ENCODE results near the gene ARF6.
A peak's percentile ranks its signal among the peaks of the same experiment; 100 is the strongest.
"Not testable (repeated sequence)": the region's sequence is repeated elsewhere in the genome, so short reads cannot be mapped to it uniquely, and the experiment has no call there.

Gene ARF6

GRCh38 chr14:49892636-49893308 lies at the start of gene ARF6:
Gene ARF6, plus strand, starts transcription at chr14:49893082. Its CDS starts 655 bp downstream, at chr14:49893737.
- peak; percentile 96 for DNase-seq (ENCODE audit: low spot score)

- DNase-seq (ENCODE audit: low spot score), result no peak
Observed at GRCh38 chr14:49849213-49849847, 43.6 kb upstream of the ARF6 start.

GRCh38 chr14:49851813-49852212 lies 41.1 kb upstream of the ARF6 start:
- DNase-seq (ENCODE audit: low spot score), result no peak

DNA sequence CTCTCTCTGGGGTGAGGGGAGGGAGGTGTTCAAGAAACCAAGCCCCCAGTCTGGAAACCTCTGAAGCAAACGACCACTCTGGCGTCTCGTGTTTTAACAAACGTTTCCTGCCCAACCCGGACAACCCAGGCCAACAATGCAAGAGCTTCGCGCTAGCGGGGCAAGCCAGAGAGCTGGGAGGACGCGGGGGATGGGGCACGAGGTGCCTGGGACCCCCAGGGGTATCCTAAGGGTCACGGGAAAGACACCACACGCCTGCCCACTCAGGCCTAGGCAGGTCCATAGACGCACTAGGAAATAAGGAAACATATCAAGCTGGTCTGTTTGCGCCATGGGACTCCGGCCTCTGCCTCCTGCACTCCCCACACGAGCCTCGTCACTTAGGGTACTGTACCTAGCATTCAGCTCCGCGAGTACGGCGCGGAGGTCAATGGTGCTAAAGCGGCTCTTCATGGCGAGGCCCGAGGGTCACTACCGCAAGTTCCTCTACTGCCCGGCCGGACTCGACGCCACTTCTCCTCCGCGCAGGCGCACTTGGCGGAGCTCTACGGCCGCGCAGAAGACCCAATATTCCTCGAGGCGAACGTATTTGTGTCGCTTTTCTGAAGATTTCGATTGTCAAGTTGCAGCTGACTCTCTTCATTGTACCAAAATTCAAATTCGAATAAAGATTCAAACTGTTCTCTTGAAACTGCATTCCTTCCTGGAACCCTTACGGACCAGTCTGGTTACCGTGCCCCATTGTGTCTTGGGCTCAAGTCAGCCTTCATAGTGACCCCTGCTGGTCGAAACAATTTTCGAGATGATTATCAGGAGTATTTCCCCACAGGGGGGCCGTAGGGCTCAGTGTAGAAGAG lies 40.4 kb upstream of the ARF6 start, which contains the start of gene NEMF:
Gene NEMF, minus strand, starts transcription at position 488 of the 857 bp plus-strand sequence. Its CDS starts 35 bp downstream, at position 453.
- peak; percentile 81 for DNase-seq (ENCODE audit: low spot score)

- no peak for DNase-seq (ENCODE audit: low spot score)
Observed at GRCh38 chr14:49853158-49853477, 39.8 kb upstream of the ARF6 start.

GRCh38 chr14:49853572-49854375 lies 39.1 kb upstream of the ARF6 start:
- peak; percentile 79 for DNase-seq (ENCODE audit: low spot score)

DNA sequence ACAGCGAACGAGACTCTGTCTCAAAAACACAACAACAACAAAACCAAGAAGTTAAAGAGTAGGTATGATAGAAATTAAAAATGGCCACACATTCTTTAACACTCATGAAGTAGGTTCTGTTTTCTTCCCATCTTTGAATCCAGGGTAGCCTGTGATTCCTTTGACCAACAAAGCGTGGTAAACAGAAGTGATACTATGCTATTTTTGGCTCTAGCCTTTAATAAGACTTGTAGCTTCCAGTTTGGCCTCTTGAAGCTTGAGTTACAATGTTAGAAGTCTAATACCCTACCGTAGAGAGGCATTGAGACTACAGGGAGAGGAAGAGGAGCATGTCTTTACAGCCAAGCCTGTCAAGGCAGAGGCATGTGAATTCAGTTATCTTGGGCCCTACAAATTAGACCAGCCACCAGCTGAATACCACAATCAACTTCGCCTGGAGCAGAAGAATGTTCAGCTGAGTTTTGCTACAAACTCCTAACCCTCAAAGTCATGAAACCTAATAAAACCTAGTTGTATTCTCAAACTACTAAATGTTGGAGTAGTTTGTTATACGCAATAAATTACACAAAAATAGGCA lies 35.4 kb upstream of the ARF6 start:
- DNase-seq (ENCODE audit: low spot score), result no peak

DNA sequence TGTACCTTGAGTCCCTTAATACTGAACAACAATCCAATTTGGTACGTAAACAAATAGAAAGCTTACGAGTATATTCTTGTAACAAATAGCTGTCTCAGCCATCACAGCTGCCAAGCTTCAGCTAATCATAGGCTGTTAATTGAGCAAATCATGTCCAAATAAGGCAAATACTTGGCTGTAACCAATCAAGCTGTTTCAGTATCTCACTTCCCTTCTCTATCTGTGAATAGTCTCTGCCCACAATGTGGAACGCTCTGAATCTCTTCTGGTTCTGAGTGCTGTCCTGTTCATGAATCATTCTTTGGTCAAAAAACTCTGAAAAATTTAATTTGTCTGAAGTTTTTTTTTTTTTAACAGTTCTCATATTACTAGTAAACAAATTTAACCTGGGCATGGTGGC lies 34.5 kb upstream of the ARF6 start:
- DNase-seq (ENCODE audit: low spot score), result no peak

DNA sequence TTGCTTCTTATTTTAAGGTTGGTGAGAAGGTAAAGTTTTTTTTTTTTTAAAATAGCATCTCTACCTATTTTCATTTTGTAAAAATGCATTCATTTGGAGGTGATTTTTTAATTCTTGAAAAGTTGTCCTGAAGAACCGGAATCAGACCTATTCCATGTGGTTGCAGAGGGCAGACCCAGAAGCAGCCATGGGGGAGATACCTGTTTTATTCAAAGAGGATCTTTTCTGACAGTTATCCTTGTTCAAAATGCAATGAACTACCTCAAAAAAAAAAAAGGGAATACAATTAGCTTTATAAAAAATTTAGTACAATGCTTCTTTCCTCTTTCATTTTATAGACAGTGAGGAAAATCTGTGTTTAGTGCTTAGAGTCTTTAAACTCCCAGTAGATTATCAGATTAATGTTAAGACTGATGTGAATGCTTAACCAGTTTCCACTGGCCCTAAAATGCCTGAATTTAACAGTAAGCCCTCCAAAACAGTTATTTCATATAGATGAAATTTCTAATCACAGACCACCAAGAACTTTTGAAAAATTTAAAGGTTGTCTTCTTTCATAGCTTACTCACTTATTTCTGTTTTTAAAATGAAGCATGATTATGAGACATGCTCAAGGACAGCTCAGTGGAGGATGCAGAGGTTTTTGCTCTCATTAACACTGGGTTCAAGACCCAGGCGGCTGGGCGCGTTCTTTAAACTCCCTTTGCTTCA lies 31.7 kb upstream of the ARF6 start:
- DNase-seq (ENCODE audit: low spot score), result no peak

DNA sequence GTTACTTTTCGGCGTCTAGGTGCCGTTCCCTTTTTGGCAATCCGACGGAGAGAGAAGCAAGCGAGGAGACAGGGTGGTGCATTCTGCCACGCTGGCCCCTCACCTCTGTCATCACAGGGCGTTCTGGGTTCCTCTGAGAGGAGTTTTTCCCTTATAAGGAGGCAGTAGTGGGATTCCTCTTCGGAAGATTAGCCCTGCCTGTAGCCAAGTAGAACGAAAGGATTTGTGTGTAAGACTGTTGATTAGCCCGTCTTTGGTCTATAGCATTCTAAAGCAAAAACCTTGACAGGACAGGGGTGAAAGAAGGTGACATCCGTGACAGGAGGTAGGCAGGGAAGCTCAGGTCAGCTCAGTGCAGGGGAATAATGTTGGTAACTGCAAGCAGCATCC lies 31.2 kb upstream of the ARF6 start:
- peak; percentile 64 for DNase-seq (ENCODE audit: low spot score)

DNA sequence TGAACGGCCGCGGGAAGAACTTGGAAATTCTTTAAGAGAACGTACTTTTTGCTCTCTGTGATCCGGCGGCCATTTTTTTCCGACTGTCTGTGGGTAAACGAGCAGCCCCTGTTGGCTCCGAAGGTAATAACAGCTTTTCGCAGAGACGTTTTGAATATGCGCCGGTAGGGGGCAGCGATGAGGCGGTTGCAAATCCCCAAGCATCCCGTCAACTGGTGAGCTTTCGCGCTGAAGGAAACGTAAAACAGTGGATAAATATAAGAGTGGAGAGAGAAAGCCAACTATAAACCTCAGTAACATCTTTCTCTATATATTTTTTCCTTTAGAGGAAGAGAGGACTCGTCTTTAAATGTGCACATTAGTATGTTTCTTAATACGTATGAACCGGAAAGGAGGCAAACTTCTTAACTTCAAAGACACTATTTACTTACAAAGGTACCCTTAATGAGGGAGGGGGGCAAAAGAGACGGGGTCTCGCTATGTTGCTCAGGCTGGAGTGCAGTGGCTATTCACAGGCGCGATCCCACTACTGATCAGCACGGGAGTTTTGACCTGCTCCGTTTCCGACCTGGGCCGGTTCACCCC lies 30.7 kb upstream of the ARF6 start:
- peak; percentile 86 for DNase-seq (ENCODE audit: low spot score)

DNA sequence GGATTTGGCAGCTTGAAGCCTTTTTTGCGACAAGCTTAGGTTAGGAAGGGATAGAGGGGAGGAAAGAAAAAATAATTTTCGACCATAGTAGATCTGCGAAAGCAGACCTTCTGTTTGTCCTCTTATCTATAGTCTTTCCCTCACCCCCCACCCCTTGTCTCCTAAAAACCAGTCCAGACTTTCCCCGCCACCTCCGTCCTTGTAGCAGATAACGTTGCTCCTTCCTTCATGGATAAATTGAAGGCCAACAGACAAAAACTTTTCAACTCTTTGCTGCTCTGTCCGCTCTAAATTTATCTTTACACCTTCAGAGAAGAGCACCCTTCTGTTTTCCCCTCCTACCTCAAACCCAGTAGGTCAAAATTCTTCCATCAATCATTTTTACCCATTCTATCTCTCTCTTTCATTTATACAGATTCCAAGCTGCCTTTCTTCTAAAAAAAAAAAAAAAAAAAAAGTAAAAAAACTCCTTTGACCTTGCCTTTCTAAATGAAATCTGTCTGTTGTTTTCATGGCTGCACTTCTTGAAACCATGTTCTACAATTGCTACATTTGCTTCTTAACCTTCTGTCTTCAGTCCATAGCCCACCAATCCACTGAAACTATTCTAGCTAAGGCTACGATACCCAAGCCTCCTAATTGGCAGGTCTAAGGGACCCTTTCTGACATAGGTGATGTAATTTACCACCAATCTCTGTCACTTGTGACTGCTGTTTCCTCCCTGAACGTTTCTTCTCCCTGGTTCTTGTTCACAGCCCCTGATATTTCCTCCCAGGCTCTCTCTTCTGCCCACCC lies 29.2 kb upstream of the ARF6 start:
- peak; percentile 34 for DNase-seq (ENCODE audit: low spot score)

DNA sequence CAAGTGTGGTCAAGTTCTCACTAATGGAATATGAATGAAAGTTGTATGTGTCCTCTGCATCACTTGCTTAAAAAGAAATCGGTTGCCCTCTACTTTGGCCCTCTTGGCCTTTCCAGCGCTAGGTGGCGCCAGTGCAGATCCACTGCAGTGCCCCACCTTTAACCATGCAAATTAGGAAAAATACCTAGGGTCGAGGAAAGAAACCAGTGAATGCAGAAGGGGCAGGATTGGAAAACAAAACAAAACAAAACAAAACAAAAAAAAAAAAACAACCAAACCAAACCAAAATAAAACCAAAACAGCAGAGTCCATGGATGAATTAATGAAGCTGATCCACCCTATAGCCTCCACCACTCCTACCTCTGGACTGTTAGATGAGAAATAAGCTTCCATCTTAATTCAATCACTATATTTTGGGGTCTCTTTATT lies 27.4 kb upstream of the ARF6 start:
- DNase-seq (ENCODE audit: low spot score), result peak; percentile 77

- peak; percentile 98 for DNase-seq (ENCODE audit: low spot score)
Observed at GRCh38 chr14:49867831-49868719, 24.8 kb upstream of the ARF6 start.

GRCh38 chr14:49868720-49869114 lies 24.2 kb upstream of the ARF6 start:
- no peak for DNase-seq (ENCODE audit: low spot score)

DNA sequence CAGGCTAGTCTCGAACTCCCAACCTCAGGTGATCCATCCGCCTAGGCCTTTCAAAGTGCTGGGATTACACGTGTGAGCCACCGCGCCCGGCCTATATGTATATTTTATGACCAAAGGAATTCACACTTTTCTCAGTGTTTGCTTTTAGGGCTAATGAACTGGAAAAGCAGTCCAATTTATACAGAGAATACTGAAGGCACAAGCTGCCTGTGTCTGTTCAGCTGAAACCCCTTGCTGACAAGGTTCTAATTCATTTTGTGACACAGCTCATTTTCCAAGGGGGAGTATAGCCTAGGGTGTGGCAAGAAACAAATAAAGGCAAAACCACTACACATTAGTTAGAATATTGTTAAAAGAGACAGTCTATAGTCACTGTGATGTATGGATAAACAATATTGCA lies 22.0 kb upstream of the ARF6 start:
- no peak for DNase-seq (ENCODE audit: low spot score)

DNA sequence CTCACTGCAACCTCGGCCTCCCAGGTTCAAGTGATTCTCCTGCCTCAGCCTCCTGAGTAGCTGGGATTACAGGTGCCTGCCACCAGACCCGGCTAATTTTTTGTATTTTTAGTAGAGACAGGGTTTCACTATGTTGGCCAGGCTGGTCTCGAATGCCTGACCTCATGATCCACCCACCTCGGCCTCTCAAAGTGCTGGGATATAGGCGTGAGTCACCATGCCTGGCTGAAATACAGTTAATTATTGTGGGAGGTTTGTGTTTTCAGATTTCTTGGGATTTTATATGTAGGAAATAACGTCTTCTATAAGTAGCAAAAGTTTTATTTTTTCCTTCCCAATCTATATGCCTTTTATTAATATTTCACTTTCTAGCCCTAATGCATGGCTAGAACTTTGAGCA lies 19.3 kb upstream of the ARF6 start:
- DNase-seq (ENCODE audit: low spot score), result not testable (repeated sequence)

GRCh38 chr14:49875640-49876198 lies 17.2 kb upstream of the ARF6 start:
- DNase-seq (ENCODE audit: low spot score), result no peak

Measured in CD4-positive, alpha-beta T cell treated with Interleukin-6 at 100 ng/mL for 8 hours (primary cell).